Measurements from ENCODE around the gene GRIK1.

GRCh38 chr21:29909571-29909970 lies 30.2 kb downstream of the GRIK1 start:
- TF ChIP-seq, protein P1, sequence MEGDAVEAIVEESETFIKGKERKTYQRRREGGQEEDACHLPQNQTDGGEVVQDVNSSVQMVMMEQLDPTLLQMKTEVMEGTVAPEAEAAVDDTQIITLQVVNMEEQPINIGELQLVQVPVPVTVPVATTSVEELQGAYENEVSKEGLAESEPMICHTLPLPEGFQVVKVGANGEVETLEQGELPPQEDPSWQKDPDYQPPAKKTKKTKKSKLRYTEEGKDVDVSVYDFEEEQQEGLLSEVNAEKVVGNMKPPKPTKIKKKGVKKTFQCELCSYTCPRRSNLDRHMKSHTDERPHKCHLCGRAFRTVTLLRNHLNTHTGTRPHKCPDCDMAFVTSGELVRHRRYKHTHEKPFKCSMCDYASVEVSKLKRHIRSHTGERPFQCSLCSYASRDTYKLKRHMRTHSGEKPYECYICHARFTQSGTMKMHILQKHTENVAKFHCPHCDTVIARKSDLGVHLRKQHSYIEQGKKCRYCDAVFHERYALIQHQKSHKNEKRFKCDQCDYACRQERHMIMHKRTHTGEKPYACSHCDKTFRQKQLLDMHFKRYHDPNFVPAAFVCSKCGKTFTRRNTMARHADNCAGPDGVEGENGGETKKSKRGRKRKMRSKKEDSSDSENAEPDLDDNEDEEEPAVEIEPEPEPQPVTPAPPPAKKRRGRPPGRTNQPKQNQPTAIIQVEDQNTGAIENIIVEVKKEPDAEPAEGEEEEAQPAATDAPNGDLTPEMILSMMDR (IDR thresholded peaks at IDR 0.05; ENCODE audit: borderline replicate concordance, extremely low read depth, low read length, poor library complexity, severe bottlenecking), result no peak
- TF ChIP-seq EZH2 (IDR thresholded peaks at IDR 0.05; ENCODE audit: borderline replicate concordance, low read depth, low read length, severe bottlenecking), result no peak
